ENCODE data around the gene CCDC80.

CCDC80 gene, protein sequence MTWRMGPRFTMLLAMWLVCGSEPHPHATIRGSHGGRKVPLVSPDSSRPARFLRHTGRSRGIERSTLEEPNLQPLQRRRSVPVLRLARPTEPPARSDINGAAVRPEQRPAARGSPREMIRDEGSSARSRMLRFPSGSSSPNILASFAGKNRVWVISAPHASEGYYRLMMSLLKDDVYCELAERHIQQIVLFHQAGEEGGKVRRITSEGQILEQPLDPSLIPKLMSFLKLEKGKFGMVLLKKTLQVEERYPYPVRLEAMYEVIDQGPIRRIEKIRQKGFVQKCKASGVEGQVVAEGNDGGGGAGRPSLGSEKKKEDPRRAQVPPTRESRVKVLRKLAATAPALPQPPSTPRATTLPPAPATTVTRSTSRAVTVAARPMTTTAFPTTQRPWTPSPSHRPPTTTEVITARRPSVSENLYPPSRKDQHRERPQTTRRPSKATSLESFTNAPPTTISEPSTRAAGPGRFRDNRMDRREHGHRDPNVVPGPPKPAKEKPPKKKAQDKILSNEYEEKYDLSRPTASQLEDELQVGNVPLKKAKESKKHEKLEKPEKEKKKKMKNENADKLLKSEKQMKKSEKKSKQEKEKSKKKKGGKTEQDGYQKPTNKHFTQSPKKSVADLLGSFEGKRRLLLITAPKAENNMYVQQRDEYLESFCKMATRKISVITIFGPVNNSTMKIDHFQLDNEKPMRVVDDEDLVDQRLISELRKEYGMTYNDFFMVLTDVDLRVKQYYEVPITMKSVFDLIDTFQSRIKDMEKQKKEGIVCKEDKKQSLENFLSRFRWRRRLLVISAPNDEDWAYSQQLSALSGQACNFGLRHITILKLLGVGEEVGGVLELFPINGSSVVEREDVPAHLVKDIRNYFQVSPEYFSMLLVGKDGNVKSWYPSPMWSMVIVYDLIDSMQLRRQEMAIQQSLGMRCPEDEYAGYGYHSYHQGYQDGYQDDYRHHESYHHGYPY

DNA sequence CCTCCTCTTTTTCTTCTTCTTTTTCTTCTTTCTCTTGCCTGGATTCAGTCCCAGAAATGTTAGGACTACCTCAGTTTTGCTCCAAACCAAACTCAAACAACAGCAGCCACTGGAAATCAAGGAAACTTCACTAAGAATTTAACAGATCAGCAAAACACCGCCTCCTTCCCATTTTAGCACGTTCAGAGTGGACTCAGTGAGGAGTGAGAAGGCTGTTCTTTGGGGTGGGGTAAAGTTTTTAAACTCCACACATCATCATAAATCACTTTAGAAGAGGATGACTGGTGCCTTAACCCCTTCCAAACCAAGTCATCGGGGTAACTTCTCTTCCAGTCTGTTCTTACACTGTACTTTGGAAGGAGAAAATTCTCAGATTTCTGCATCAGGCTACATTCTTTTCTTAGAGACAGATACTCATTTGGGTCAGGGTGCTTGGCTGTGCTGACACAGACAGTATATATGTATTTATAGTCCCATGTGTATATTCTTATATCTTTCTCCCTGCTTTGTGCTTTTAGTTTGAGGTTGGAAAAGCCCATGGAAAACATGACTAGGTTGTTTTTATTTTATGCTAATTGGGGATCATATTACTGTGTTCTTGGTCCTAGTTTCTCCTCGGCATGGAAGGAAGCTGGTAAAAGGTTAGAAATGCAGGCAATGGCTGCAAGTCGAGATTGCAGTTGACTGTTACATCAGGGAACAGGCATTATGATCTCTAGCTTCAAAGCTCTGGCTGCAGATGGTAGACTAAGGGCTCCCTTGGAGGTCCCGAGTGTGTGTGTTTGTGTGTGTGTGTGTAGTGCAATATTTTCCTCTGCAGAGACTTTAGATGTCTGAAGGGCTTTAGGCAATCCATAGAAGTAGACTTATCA is at the start of gene CCDC80:
Gene CCDC80, minus strand, starts transcription at position 214 of the 872 bp plus-strand sequence. CDS start 1,238 bp downstream, outside the sequence.
- peak; percentile 17 for DNase-seq

GRCh38 chr3:112689989-112690388 is 49.0 kb upstream of the CCDC80 start:
- no peak for DNase-seq

DNA sequence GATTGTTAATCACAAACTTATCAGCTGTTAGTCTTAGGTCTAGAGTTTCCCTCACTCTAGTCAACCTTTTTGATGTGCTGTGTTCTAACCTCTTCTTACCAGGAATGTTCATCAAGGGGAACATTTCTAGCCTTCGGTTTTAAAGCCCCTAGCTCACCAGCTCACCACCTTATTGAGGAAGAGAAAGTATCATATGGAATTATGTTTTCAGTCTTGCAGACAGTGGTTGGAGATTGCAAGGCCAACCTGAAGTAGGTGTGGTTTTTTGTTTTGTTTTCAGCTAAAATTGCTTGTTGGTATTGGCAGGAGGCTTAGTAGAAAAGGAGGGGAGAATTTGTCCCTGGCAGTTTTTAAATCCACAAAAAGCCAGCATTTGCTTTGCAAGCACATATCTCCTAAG is 48.4 kb upstream of the CCDC80 start:
- no peak for DNase-seq

GRCh38 chr3:112688819-112689218 is 47.9 kb upstream of the CCDC80 start:
- no peak for DNase-seq

DNA sequence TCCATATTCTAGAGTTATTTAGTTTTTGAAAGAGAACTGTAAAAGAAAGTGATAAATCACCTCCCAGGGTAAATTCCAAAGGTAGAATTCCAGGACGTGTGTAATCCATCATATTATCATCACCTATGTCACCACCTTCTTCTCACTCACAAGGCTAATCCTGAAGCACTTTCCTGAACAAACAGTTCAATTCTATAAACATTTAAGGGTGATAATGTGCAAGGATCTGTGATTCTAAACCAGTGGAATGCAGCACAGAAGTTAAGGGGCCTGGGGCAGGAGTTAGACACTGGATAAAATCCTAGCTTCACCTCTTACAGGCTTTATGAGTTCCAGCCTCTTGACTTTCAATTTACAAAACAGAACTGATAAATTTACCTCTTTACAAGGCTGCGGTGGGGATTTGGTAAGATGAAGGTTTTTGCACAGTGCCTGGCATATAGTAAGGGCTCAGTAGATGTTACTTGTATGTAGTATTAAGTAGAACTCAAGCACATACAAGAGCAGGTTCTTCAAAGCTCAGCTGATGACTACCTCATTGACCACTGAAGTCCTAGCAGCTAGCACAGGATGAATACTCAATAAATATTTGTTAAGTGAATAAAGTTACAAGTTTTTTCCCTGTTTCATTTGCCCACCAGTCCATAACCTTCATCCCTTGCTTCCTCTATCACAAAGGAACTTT is 47.3 kb upstream of the CCDC80 start:
- DNase-seq = no peak

GRCh38 chr3:112687616-112688015 is 46.7 kb upstream of the CCDC80 start:
- no peak for DNase-seq

GRCh38 chr3:112687211-112687610 is 46.3 kb upstream of the CCDC80 start:
- DNase-seq = no peak

GRCh38 chr3:112685956-112686799 is 45.2 kb upstream of the CCDC80 start:
- no peak for DNase-seq

DNA sequence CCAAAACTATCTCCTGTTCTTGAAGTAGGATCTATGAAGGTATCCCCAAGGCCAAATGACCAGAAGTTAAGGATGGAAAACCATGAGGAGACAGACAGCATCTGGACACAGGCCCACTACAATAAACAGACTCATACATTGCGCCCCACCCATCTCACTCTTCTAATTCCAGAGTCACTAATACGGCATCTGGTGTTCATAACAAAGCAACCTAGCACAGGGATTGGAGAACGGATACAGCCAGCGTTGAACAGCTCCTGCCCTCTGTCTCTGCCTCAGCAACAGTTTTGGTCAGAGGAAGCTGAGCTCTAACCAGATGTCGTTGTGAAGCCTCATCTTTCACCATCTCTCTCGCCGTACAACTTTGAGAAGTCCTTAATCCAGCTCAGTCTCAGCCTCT is 44.5 kb upstream of the CCDC80 start:
- DNase-seq = no peak

GRCh38 chr3:112682361-112682760 is 41.4 kb upstream of the CCDC80 start:
- no peak for DNase-seq

- DNase-seq = no peak
These were observed 40.9 kb upstream of the CCDC80 start for GRCh38 chr3:112681822-112682325.

- DNase-seq = peak; percentile 57
These were observed 35.8 kb upstream of the CCDC80 start for GRCh38 chr3:112676659-112677234.

GRCh38 chr3:112675943-112676535 is 35.1 kb upstream of the CCDC80 start:
- DNase-seq = no peak

- no peak for DNase-seq
These were observed 34.4 kb upstream of the CCDC80 start for GRCh38 chr3:112675349-112675748.

GRCh38 chr3:112672716-112673541 is 32.0 kb upstream of the CCDC80 start:
- no peak for DNase-seq

GRCh38 chr3:112671930-112672715 is 31.2 kb upstream of the CCDC80 start:
- peak; percentile 12 for DNase-seq

DNA sequence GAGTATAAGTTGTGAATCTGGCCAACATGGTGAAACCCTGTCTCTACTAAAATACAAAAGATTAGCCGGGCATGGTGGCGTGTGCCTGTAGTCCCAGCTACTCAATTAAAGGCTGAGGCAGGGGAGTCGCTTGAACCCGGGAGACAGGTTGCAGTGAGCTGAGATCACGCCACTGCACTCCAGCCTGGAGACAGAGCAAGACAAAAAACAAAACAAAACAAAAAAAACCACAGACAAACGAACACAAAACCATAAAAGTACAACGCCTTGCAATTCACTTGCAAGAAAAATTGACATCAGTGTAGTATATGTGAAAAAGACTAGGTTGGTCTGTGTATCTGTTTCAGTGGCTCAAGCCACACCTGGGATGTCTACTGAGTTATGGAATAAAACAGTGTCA is 29.9 kb upstream of the CCDC80 start:
- no peak for DNase-seq

DNA sequence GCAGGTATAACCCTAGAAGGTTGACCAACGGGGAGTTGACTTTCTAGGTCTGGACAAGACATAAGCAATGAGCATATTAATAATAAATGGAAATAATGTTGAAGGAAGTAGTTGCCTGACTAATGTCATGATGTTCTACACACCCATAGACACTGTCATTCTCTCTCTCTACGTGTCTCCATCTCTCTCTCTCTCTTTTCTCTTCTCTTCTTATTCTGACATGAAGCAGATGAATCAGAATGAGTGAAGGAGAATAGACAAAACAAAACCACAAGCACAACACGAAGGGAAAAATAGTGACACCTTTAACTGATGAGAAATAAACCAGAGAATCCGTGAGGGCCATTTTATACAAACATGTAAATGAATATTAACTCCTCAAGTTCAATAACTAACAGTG is 26.7 kb upstream of the CCDC80 start:
- no peak for DNase-seq
